Neural crest cell (in vitro differentiated cells): ENCODE results near the gene PLAC9. TPM values are rescaled to one million over a fixed set of nuclear protein-coding genes. Genes with fewer than 3 reads are reported as not detected.

ENCODE experiments used
- DNase-seq: peaks from one replicate; pipeline ENCODE4 v3.0.0; 2021; ENCODE audit warnings: low read depth, mixed read lengths, low spot score
- H3K27ac Mint-ChIP-seq: one replicate; pipeline ENCODE4 v1.8.0; 2021; ENCODE audit warnings: mild to moderate bottlenecking, mixed read lengths; ENCODE audit not compliant: unreplicated experiment
- H3K27me3 Mint-ChIP-seq: 2 replicates; pipeline ENCODE4 v1.8.0; 2021; ENCODE audit warnings: low read depth, mild to moderate bottlenecking, mixed read lengths
- H3K36me3 Mint-ChIP-seq: 2 replicates; pipeline ENCODE4 v1.8.0; 2021; ENCODE audit warnings: low read depth, mild to moderate bottlenecking, mixed read lengths
- H3K4me1 Mint-ChIP-seq: 2 replicates; pipeline ENCODE4 v1.8.0; 2021; ENCODE audit warnings: mixed read lengths
- H3K4me3 Mint-ChIP-seq: one replicate; pipeline ENCODE4 v1.8.0; 2021; ENCODE audit warnings: mild to moderate bottlenecking, mixed read lengths
- H3K9me3 Mint-ChIP-seq: 2 replicates; pipeline ENCODE4 v1.8.0; 2021; ENCODE audit warnings: mixed read lengths
- total RNA-seq: library from RNA; stranded (reverse); gene quantifications from 2 replicates; pipeline ENCODE4 v1.2.1, GENCODE V29; 2021
- TF ChIP-seq, protein P1 (sequence below): fragments of 200-600 bp; sonication (generic); conservative IDR thresholded peaks from 2 replicates; pipeline ENCODE4 v1.5.0; 2021; ENCODE audit warnings: antibody characterized with exemption, mild to moderate bottlenecking

PLAC9 gene
- total RNA-seq, 1 donor from 2014 or later: 27.5 TPM

DNA sequence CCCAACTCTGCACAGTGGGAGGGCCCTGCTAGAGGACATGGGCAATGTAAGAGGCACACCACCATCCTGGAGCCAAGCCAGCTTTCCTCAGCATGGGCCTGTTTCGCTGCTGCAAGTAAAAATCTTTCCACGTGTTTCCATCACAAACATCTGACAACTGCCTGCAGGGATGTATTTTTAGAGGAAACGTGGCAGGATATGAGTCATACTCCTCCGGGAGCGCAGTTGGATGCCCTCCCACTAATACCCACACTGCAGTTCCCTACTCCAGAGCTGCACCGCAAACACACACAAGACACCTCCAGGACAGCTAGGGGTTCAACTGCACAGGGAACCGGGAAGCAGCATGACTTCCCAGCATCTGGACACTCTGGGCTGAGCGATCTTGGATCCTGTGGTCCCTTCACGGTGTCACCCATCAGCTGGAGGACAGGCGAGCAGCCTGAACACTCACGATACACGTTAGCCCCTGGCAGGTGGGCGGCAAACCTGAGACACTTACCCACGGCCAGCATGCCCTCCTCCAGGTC is 26.1 kb downstream of the PLAC9 start:
- Mint-ChIP-seq H3K27ac (peak overlapping the region; percentile 45), H3K27me3 (no peaks in the 10 kb centered on the region), H3K9me3 (no peaks in the 10 kb centered on the region), H3K36me3 (no peaks in the 10 kb centered on the region), H3K4me1 (peaks cover 56% of the 10 kb centered on the region), H3K4me3 (no peak overlapping the region)
- DNase-seq: no peak
- TF ChIP-seq, protein P1, sequence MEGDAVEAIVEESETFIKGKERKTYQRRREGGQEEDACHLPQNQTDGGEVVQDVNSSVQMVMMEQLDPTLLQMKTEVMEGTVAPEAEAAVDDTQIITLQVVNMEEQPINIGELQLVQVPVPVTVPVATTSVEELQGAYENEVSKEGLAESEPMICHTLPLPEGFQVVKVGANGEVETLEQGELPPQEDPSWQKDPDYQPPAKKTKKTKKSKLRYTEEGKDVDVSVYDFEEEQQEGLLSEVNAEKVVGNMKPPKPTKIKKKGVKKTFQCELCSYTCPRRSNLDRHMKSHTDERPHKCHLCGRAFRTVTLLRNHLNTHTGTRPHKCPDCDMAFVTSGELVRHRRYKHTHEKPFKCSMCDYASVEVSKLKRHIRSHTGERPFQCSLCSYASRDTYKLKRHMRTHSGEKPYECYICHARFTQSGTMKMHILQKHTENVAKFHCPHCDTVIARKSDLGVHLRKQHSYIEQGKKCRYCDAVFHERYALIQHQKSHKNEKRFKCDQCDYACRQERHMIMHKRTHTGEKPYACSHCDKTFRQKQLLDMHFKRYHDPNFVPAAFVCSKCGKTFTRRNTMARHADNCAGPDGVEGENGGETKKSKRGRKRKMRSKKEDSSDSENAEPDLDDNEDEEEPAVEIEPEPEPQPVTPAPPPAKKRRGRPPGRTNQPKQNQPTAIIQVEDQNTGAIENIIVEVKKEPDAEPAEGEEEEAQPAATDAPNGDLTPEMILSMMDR: no peak

DNA sequence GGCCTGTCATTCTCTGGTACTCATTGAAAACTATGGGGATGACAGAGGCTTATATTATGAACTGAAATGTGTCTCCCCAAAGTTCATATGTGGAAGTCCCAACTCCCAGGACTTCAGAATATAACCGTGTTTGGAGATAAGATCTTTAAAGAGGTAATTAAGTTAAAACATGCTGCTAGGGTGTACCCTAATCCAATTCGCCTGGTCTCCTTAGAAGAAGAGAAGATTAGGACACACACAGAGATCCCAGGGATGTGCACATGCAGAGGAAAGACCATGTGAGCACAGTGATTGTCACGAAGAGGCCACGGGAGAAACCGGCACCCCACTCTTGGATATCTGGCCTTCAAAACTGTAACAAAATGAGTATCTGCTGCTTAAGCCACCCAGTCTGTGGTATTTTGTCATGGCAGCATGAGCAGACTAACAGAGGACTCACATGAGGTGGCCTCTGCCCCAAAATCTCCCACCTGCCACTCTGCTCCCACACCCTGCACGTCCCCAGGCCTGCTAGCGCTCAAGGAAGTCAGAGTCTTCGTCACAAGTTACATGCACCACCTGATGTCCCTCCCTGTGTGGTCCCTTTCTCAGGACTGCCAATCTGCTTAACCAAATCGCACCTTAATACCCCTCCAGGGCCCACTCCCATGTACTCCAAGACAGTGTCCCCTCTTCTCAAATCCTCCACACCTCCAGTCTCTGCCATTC is 26.8 kb downstream of the PLAC9 start:
- no peaks in the 10 kb centered on the region for H3K36me3 Mint-ChIP-seq
- H3K27ac Mint-ChIP-seq: no peak overlapping the region
- TF ChIP-seq, protein P1: no peak

GRCh38 chr10:80160361-80161320 is 28.1 kb downstream of the PLAC9 start:
- H3K4me1 Mint-ChIP-seq: peaks cover 55% of the 10 kb centered on the region
- no peak overlapping the region for H3K4me3 Mint-ChIP-seq
- no peak for DNase-seq
- no peaks in the 10 kb centered on the region for H3K36me3 Mint-ChIP-seq
- peak overlapping the region; percentile 90 for H3K27ac Mint-ChIP-seq
- no peaks in the 10 kb centered on the region for H3K9me3 Mint-ChIP-seq
- no peaks in the 10 kb centered on the region for H3K27me3 Mint-ChIP-seq
- TF ChIP-seq, protein P1: no peak

More for the DNA sequence above, 26.8 kb downstream of the PLAC9 start:
- DNase-seq: no peak
- H3K9me3 Mint-ChIP-seq: no peaks in the 10 kb centered on the region
- no peak overlapping the region for H3K4me3 Mint-ChIP-seq
- no peaks in the 10 kb centered on the region for H3K27me3 Mint-ChIP-seq
- peaks cover 59% of the 10 kb centered on the region for H3K4me1 Mint-ChIP-seq

DNA sequence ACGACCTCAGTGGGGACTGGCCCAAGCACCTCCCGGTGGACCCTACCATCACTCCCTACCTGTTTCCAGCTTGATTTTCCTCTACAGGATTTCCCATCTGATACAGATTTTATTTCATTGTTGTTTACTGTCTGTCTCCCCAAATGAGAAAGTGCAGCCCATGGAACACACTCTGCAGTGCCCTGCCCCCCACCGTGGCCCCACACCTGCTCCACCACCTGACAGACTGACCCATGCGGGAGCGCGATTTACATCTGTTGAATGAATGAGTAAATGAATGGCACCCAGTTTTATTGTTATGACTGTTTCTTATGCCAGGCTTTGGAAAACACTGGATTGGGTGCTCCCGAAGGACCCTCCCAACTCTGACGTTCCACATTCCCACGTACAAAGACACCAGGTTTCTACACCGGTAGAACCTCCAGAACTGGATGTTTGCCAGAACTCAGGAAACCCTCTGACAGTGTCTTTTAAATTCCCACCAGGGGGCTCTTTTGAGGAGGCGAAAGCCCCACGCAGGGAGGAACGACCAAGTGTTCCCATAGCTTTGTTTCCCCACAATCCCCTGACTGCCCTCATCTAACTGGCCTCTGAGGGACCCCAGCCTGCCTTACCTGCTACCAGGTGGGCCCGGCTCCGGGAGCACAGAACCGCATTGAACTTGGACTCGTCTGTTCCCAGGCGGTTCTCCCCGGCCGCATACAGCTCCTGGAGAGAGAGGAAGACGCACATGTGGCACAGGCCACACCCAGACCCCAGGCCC is 29.0 kb downstream of the PLAC9 start:
- no peaks in the 10 kb centered on the region for H3K9me3 Mint-ChIP-seq
- H3K27ac Mint-ChIP-seq: peak overlapping the region; percentile 72
- no peak for DNase-seq
- H3K4me3 Mint-ChIP-seq: no peak overlapping the region
- peaks cover 55% of the 10 kb centered on the region for H3K4me1 Mint-ChIP-seq
- TF ChIP-seq, protein P1: peak; percentile 52
- H3K27me3 Mint-ChIP-seq: no peaks in the 10 kb centered on the region
- no peaks in the 10 kb centered on the region for H3K36me3 Mint-ChIP-seq

- Mint-ChIP-seq H3K27me3 (no peaks in the 10 kb centered on the region), H3K4me3 (no peak overlapping the region), H3K36me3 (no peaks in the 10 kb centered on the region), H3K9me3 (no peaks in the 10 kb centered on the region), H3K27ac (no peak overlapping the region), H3K4me1 (peaks cover 32% of the 10 kb centered on the region)
- TF ChIP-seq, protein P1: no peak
- DNase-seq: no peak
These were observed 31.3 kb downstream of the PLAC9 start for GRCh38 chr10:80163741-80164341.
